ENCODE data around the gene TMEM201.

TMEM201 gene

DNA sequence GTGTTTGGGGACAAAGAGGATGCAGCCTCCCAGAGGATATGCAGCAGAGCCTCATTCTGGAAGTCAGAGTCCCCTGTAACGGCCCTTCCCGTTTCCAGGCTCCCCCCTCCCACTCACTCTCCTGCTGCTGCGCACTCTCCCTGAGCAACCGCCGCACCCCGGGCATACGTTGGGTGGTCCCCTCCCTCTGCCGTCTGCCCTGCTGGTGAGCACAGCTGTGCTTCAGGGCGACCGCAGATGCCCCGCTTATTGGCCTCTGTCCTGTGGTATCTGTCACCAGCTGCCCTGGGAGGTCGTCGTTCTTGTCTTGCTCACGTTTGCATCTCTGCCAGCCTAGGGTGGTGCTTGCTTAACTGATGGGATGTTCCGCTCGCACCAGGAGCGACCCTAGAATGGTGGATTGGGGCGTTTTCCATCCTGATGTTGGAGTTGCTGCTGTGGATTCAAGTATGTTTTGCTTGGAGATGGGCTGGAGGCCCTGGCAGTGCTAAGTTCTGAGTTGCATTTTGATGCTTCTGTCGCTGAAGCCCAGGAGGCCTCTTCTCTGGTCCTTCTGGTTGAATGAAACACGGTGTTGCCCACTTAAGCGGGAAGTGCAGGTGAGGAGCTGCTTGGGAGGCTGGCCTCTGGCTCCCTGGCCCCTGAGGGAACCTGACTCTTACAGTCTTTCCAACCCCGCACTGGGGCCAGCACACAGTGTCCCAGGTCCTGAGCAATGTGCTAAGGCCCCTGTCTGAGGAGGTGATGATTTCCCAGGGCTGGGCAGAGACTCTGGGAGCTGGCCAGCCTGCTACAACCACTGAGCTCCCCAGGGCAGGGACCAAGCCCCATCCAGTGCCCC lies 3.2 kb downstream of the TMEM201 start:
- no peak for DNase-seq
- no peak overlapping the region for H3K4ac ChIP-seq (ENCODE audit: low read depth, low read length)
- H3K18ac ChIP-seq (ENCODE audit: low read length), result no peak overlapping the region
- no peak overlapping the region for H3K56ac ChIP-seq (ENCODE audit: low read length)
- no peaks in the 10 kb centered on the region for H3K36me3 ChIP-seq (ENCODE audit: control insufficient read depth, insufficient read depth, low read length)
- H3K27ac ChIP-seq (ENCODE audit: low read depth, low read length), result no peak overlapping the region
- H4K8ac ChIP-seq (ENCODE audit: low read depth, low read length), result no peak overlapping the region
- peaks cover 33% of the 10 kb centered on the region for H3K79me1 ChIP-seq (ENCODE audit: low read length)
- H3K23ac ChIP-seq (ENCODE audit: low read length), result no peak overlapping the region
- H2BK120ac ChIP-seq (ENCODE audit: low read depth, low read length), result no peak overlapping the region
- H3K4me3 ChIP-seq (ENCODE audit: low read length), result no peak overlapping the region
- peaks cover 8% of the 10 kb centered on the region for H3K4me1 ChIP-seq (ENCODE audit: control insufficient read depth, low read depth, low read length)
- no peak overlapping the region for H4K5ac ChIP-seq (ENCODE audit: low read length)
- H2AK5ac ChIP-seq (ENCODE audit: low read length), result no peak overlapping the region
- H3K79me2 ChIP-seq (ENCODE audit: control insufficient read depth, insufficient read depth, low read length), result peaks cover 55% of the 10 kb centered on the region
- WGBS (ENCODE audit: extremely low coverage, insufficient coverage, low lambda C conversion rate), result no CpG with 5 or more reads among the region's 22 CpGs
- H2BK15ac ChIP-seq (replicated peaks; ENCODE audit: low read depth), result no peak overlapping the region
- H2BK5ac ChIP-seq (ENCODE audit: low read length), result no peak overlapping the region
- H3K9ac ChIP-seq (ENCODE audit: low read length), result no peak overlapping the region
- H3K27me3 ChIP-seq (ENCODE audit: insufficient read depth, low read length, poor library complexity), result no peaks in the 10 kb centered on the region
- no peak overlapping the region for H3K4me2 ChIP-seq (ENCODE audit: low read length)

DNA sequence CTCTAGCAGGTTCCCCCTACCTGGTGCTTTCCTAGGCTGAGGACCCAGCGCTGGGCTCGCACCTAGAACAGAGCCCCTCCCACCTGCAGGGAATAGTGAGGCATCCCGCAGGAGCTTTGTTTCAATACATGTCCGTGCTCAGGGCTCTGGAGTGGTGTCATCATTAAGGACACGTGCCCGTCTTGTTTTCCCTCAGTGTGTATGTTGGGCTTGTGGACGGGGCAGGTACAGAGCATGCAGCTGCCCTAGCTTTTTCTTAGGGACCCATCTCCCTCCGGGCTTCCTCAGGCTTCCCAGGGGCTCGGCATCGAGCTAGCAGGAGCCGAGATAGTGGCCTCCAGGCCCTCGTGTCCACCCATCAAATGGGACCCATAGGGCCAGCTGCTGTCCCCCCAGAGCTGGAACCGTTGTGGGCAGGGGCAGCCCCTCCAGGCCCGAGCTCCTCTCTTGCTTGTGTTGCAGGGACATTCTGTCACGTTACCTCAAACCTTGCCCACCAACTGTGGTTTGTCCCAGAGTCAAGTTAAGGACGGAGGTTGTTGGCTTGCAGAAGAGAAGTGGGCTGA lies 3.9 kb downstream of the TMEM201 start:
- Histone ChIP-seq H3K9ac (ENCODE audit: low read length) (no peak overlapping the region), H3K4me2 (ENCODE audit: low read length) (no peak overlapping the region), H2BK15ac (replicated peaks; ENCODE audit: low read depth) (no peak overlapping the region), H3K79me2 (ENCODE audit: control insufficient read depth, insufficient read depth, low read length) (peaks cover 55% of the 10 kb centered on the region), H3K4me1 (ENCODE audit: control insufficient read depth, low read depth, low read length) (peaks cover 8% of the 10 kb centered on the region), H3K56ac (ENCODE audit: low read length) (peak overlapping the region; percentile 58), H4K8ac (ENCODE audit: low read depth, low read length) (no peak overlapping the region), H3K4ac (ENCODE audit: low read depth, low read length) (no peak overlapping the region), H3K23ac (ENCODE audit: low read length) (no peak overlapping the region), H3K79me1 (ENCODE audit: low read length) (peaks cover 33% of the 10 kb centered on the region), H3K27me3 (ENCODE audit: insufficient read depth, low read length, poor library complexity) (no peaks in the 10 kb centered on the region), H2BK120ac (ENCODE audit: low read depth, low read length) (no peak overlapping the region), H2AK5ac (ENCODE audit: low read length) (no peak overlapping the region), H3K36me3 (ENCODE audit: control insufficient read depth, insufficient read depth, low read length) (no peaks in the 10 kb centered on the region), H3K4me3 (ENCODE audit: low read length) (no peak overlapping the region), H3K18ac (ENCODE audit: low read length) (no peak overlapping the region), H4K5ac (ENCODE audit: low read length) (no peak overlapping the region), H2BK5ac (ENCODE audit: low read length) (no peak overlapping the region), H3K27ac (ENCODE audit: low read depth, low read length) (no peak overlapping the region)
- no CpG with 5 or more reads among the region's 16 CpGs for WGBS (ENCODE audit: extremely low coverage, insufficient coverage, low lambda C conversion rate)
- DNase-seq, result no peak

DNA sequence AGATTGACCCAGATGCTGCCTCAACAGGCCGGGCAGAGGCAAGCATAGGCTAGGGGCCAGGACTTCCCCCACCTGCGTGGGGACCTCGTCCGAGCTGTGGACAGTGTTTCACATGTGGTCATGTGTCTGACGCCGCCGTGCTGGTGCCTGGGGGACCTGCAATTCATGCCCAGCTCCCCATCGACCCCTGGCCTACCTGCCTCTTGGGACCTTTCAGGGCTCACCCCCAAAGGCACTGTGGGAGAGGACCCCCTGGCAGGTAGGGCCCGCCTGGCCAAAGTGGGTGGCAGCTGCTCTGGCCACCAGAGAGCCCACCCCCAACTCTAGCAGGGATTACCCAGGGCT lies 4.4 kb downstream of the TMEM201 start:
- H3K4me2 ChIP-seq (ENCODE audit: low read length), result no peak overlapping the region
- H3K79me2 ChIP-seq (ENCODE audit: control insufficient read depth, insufficient read depth, low read length), result peaks cover 55% of the 10 kb centered on the region
- no peak overlapping the region for H3K9ac ChIP-seq (ENCODE audit: low read length)
- no peak overlapping the region for H2BK120ac ChIP-seq (ENCODE audit: low read depth, low read length)
- no peak for DNase-seq
- H3K27ac ChIP-seq (ENCODE audit: low read depth, low read length), result no peak overlapping the region
- H3K23ac ChIP-seq (ENCODE audit: low read length), result no peak overlapping the region
- no peak overlapping the region for H4K8ac ChIP-seq (ENCODE audit: low read depth, low read length)
- peak overlapping the region; percentile 58 for H3K56ac ChIP-seq (ENCODE audit: low read length)
- H3K18ac ChIP-seq (ENCODE audit: low read length), result no peak overlapping the region
- WGBS (ENCODE audit: extremely low coverage, insufficient coverage, low lambda C conversion rate), result no CpG with 5 or more reads among the region's 9 CpGs
- H3K27me3 ChIP-seq (ENCODE audit: insufficient read depth, low read length, poor library complexity), result no peaks in the 10 kb centered on the region
- H4K5ac ChIP-seq (ENCODE audit: low read length), result no peak overlapping the region
- H3K4me1 ChIP-seq (ENCODE audit: control insufficient read depth, low read depth, low read length), result peaks cover 8% of the 10 kb centered on the region
- H2BK5ac ChIP-seq (ENCODE audit: low read length), result no peak overlapping the region
- no peaks in the 10 kb centered on the region for H3K36me3 ChIP-seq (ENCODE audit: control insufficient read depth, insufficient read depth, low read length)
- no peak overlapping the region for H3K4ac ChIP-seq (ENCODE audit: low read depth, low read length)
- H2BK15ac ChIP-seq (replicated peaks; ENCODE audit: low read depth), result no peak overlapping the region
- H3K4me3 ChIP-seq (ENCODE audit: low read length), result no peak overlapping the region
- H2AK5ac ChIP-seq (ENCODE audit: low read length), result no peak overlapping the region
- peaks cover 33% of the 10 kb centered on the region for H3K79me1 ChIP-seq (ENCODE audit: low read length)

DNA sequence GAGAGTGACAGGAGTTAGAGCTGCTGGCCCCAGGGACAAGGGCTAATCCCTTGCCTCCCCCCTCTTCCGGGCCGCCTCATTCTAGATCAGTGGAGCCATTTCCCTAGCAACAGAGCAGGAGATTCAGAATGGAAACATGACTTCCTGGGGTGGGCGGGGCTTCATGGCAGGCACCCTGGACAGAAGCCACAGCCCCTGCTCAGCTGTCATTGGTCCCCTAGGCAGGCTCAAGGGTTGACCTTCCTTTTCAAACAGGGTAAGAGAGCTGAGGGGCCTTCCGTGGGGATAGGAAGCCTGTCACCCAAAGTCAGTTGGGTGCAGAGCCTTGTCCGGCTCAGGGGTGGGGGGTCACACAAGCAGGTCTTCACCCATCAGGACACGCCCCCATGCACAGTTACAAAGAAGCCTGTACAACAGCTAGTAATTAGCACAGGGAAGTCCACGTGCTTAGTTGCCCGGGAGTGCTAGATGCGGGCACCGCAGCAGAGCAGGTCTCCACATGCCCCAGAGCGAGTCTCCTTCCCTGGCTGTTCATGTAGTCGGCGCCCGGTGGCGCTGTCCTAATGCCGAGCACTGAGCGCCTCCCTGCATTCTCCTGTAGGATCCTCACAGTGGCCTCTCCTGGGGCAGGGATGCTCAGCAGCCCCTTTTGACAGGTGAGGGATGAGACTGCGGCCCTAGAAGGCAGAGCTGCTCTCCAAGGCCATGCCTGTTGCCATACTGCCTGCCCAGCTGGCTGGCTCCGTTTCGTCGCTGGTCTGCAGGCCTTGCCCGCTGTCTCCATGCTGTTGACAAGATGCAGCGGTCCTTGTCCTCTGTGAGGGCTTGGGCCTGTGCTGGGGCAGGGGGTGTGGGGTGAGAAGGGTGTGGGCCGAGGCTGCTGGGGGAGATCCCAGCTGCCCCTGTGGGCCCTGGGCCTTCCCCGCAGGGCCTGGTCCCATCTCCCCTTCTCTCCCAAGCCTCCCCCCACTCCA lies 5.1 kb downstream of the TMEM201 start:
- H3K79me1 ChIP-seq (ENCODE audit: low read length), result peaks cover 33% of the 10 kb centered on the region
- H2BK15ac ChIP-seq (replicated peaks; ENCODE audit: low read depth), result no peak overlapping the region
- WGBS (ENCODE audit: extremely low coverage, insufficient coverage, low lambda C conversion rate), result no CpG with 5 or more reads among the region's 25 CpGs
- peaks cover 6% of the 10 kb centered on the region for H3K4me1 ChIP-seq (ENCODE audit: control insufficient read depth, low read depth, low read length)
- DNase-seq, result peak; percentile 97
- H3K79me2 ChIP-seq (ENCODE audit: control insufficient read depth, insufficient read depth, low read length), result peaks cover 55% of the 10 kb centered on the region
- peak overlapping the region; percentile 45 for H3K23ac ChIP-seq (ENCODE audit: low read length)
- H2BK5ac ChIP-seq (ENCODE audit: low read length), result no peak overlapping the region
- H3K18ac ChIP-seq (ENCODE audit: low read length), result no peak overlapping the region
- H3K36me3 ChIP-seq (ENCODE audit: control insufficient read depth, insufficient read depth, low read length), result no peaks in the 10 kb centered on the region
- H2BK120ac ChIP-seq (ENCODE audit: low read depth, low read length), result no peak overlapping the region
- H3K27me3 ChIP-seq (ENCODE audit: insufficient read depth, low read length, poor library complexity), result no peaks in the 10 kb centered on the region
- no peak overlapping the region for H3K27ac ChIP-seq (ENCODE audit: low read depth, low read length)
- H4K8ac ChIP-seq (ENCODE audit: low read depth, low read length), result no peak overlapping the region
- no peak overlapping the region for H3K4me3 ChIP-seq (ENCODE audit: low read length)
- no peak overlapping the region for H2AK5ac ChIP-seq (ENCODE audit: low read length)
- H3K4ac ChIP-seq (ENCODE audit: low read depth, low read length), result no peak overlapping the region
- no peak overlapping the region for H3K9ac ChIP-seq (ENCODE audit: low read length)
- no peak overlapping the region for H3K56ac ChIP-seq (ENCODE audit: low read length)
- no peak overlapping the region for H4K5ac ChIP-seq (ENCODE audit: low read length)
- no peak overlapping the region for H3K4me2 ChIP-seq (ENCODE audit: low read length)

DNA sequence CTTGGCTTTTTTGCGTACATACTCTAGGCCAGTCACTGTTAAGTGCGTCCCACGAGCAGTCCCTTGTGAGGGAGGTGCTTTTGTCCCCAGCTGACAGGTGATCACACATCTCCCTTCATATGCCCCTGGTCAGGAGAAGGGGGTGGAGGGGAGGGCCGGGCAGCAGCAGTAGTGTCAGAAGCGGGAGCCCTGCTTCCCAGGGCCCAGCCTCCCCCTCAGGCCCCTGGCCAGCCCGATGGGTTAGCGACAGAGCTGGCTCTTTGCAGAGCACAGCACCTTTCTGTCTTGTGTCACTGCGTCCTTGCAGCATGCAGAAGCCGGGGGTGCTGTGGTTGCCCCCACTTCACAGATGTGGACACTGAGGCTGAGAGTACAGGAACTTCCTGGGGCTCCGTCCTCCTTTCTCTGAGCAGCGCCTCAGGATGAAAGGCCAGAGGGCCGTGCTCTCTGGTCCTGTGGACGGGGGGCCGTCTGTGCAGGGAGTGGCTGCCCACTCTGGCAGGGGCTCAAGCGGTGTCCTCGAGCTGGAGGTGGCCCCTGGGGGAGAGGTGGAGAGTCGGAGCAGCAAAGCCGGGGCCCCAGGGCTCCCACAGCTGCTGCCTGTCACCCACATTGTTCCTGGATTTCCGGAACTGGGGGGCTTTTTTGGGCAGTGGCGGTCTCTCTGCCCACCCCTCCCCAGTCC lies 5.9 kb downstream of the TMEM201 start:
- H3K4me1 ChIP-seq (ENCODE audit: control insufficient read depth, low read depth, low read length), result peaks cover 6% of the 10 kb centered on the region
- H2BK5ac ChIP-seq (ENCODE audit: low read length), result no peak overlapping the region

More for the DNA sequence above, 5.9 kb downstream of the TMEM201 start:
- Histone ChIP-seq H4K5ac (ENCODE audit: low read length) (no peak overlapping the region), H2BK120ac (ENCODE audit: low read depth, low read length) (no peak overlapping the region), H2BK15ac (replicated peaks; ENCODE audit: low read depth) (no peak overlapping the region), H3K9ac (ENCODE audit: low read length) (no peak overlapping the region), H3K56ac (ENCODE audit: low read length) (no peak overlapping the region), H3K27me3 (ENCODE audit: insufficient read depth, low read length, poor library complexity) (no peaks in the 10 kb centered on the region), H3K23ac (ENCODE audit: low read length) (peak overlapping the region; percentile 45), H4K8ac (ENCODE audit: low read depth, low read length) (no peak overlapping the region), H3K18ac (ENCODE audit: low read length) (no peak overlapping the region), H3K79me2 (ENCODE audit: control insufficient read depth, insufficient read depth, low read length) (peaks cover 51% of the 10 kb centered on the region), H3K4me2 (ENCODE audit: low read length) (no peak overlapping the region), H3K79me1 (ENCODE audit: low read length) (peaks cover 33% of the 10 kb centered on the region), H3K27ac (ENCODE audit: low read depth, low read length) (no peak overlapping the region), H3K4ac (ENCODE audit: low read depth, low read length) (no peak overlapping the region), H3K4me3 (ENCODE audit: low read length) (no peak overlapping the region), H3K36me3 (ENCODE audit: control insufficient read depth, insufficient read depth, low read length) (no peaks in the 10 kb centered on the region), H2AK5ac (ENCODE audit: low read length) (no peak overlapping the region)
- DNase-seq, result no peak
- WGBS (ENCODE audit: extremely low coverage, insufficient coverage, low lambda C conversion rate), result no CpG with 5 or more reads among the region's 20 CpGs

Data from mesendoderm (in vitro differentiated cells).